ENCODE results near the gene RAE1.

DNA sequence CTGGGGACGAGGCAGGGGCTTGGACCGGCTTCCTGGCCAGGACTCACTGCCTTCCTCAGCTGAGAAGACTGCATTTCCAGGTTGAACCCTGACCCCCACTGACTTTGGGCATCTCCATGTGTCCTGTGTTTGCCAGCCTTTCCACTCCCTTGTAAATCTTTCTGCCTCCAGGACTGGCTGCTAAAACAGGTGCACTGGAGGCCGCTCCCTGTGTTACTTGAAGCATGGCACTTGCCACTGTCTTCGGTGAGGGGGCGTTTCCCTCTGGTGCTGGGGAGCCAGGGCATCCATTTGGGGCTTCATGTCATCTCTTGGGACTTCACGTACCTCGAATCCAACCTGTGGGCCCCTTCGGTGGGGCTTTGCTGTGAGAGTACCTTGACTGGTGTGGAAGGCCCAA lies 33.4 kb downstream of the RAE1 start:
- TF ChIP-seq, protein P1, sequence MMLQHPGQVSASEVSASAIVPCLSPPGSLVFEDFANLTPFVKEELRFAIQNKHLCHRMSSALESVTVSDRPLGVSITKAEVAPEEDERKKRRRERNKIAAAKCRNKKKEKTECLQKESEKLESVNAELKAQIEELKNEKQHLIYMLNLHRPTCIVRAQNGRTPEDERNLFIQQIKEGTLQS (CRISPR knock-in tag; conservative IDR thresholded peaks at IDR 0.05): no peak
- TF ChIP-seq, protein P2, sequence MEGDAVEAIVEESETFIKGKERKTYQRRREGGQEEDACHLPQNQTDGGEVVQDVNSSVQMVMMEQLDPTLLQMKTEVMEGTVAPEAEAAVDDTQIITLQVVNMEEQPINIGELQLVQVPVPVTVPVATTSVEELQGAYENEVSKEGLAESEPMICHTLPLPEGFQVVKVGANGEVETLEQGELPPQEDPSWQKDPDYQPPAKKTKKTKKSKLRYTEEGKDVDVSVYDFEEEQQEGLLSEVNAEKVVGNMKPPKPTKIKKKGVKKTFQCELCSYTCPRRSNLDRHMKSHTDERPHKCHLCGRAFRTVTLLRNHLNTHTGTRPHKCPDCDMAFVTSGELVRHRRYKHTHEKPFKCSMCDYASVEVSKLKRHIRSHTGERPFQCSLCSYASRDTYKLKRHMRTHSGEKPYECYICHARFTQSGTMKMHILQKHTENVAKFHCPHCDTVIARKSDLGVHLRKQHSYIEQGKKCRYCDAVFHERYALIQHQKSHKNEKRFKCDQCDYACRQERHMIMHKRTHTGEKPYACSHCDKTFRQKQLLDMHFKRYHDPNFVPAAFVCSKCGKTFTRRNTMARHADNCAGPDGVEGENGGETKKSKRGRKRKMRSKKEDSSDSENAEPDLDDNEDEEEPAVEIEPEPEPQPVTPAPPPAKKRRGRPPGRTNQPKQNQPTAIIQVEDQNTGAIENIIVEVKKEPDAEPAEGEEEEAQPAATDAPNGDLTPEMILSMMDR (IDR thresholded peaks at IDR 0.05): no peak
- TF ChIP-seq, protein P3, sequence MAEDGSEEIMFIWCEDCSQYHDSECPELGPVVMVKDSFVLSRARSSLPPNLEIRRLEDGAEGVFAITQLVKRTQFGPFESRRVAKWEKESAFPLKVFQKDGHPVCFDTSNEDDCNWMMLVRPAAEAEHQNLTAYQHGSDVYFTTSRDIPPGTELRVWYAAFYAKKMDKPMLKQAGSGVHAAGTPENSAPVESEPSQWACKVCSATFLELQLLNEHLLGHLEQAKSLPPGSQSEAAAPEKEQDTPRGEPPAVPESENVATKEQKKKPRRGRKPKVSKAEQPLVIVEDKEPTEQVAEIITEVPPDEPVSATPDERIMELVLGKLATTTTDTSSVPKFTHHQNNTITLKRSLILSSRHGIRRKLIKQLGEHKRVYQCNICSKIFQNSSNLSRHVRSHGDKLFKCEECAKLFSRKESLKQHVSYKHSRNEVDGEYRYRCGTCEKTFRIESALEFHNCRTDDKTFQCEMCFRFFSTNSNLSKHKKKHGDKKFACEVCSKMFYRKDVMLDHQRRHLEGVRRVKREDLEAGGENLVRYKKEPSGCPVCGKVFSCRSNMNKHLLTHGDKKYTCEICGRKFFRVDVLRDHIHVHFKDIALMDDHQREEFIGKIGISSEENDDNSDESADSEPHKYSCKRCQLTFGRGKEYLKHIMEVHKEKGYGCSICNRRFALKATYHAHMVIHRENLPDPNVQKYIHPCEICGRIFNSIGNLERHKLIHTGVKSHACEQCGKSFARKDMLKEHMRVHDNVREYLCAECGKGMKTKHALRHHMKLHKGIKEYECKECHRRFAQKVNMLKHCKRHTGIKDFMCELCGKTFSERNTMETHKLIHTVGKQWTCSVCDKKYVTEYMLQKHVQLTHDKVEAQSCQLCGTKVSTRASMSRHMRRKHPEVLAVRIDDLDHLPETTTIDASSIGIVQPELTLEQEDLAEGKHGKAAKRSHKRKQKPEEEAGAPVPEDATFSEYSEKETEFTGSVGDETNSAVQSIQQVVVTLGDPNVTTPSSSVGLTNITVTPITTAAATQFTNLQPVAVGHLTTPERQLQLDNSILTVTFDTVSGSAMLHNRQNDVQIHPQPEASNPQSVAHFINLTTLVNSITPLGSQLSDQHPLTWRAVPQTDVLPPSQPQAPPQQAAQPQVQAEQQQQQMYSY (CRISPR knock-in tag; IDR thresholded peaks at IDR 0.05): no peak
- no peak for TF ChIP-seq SMAD3 (CRISPR knock-in tag; IDR thresholded peaks at IDR 0.05; ENCODE audit: borderline replicate concordance)
- TF ChIP-seq MYBL2 (CRISPR knock-in tag; IDR thresholded peaks at IDR 0.05): no peak
- TF ChIP-seq RELA (CRISPR knock-in tag; IDR thresholded peaks at IDR 0.05; ENCODE audit: borderline replicate concordance): no peak
- no peak for TF ChIP-seq NFYB (CRISPR knock-in tag; conservative IDR thresholded peaks at IDR 0.05; ENCODE audit: low read depth)

Measured in WTC11 (cell line).